Heart right ventricle (tissue), 16 donors: ENCODE data around the gene KLHDC8B. TPM values are rescaled to one million over a fixed set of nuclear protein-coding genes. Genes with fewer than 3 reads are reported as not detected.

Experiments used
- ATAC-seq, 8 donors: fragments of 200-7000 bp; cut with Tn5 transposase; one replicate each; pipeline ENCODE4 v1.9.1; 2020; ENCODE audit warnings: mild to moderate bottlenecking in 8 of 8, moderate library complexity in 8 of 8, moderate number of reproducible peaks in 1 of 8
- DNase-seq, 2 donors: peaks; one replicate each; pipeline ENCODE4 v3.0.0-alpha.2; 2020
- H3K27ac ChIP-seq, 10 donors: fragments of 200-600 bp; sonication (generic) in 2 of 10; one replicate each; pipeline versions ENCODE4 v1.5.0 to v1.8.0; 2020 to 2022; ENCODE audit warnings: mild to moderate bottlenecking in 3 of 10
- H3K27me3 ChIP-seq, 7 donors: fragments of 200-600 bp; one replicate each; pipeline ENCODE4 v1.8.0; 2021 to 2022; ENCODE audit warnings: mild to moderate bottlenecking in 2 of 7
- H3K36me3 ChIP-seq, 9 donors: fragments of 200-600 bp; sonication (generic) in 1 of 9; one replicate each; pipeline versions ENCODE4 v1.5.0 to v1.8.0; 2020 to 2022; ENCODE audit warnings: mild to moderate bottlenecking in 2 of 9
- H3K4me1 ChIP-seq, 9 donors: fragments of 200-600 bp; sonication (generic) in 1 of 9; one replicate each; pipeline versions ENCODE4 v1.5.0 to v1.8.0; 2020 to 2022; ENCODE audit warnings: mild to moderate bottlenecking in 4 of 9
- H3K4me3 ChIP-seq, 10 donors: fragments of 200-600 bp; sonication (generic) in 2 of 10; one replicate each; pipeline versions ENCODE4 v1.5.0 to v1.8.0; 2020 to 2022; ENCODE audit warnings: mild to moderate bottlenecking in 7 of 10, moderate library complexity in 2 of 10
- H3K9me3 ChIP-seq, 11 donors: fragments of 200-600 bp in 10 of 11; sonication (generic) in 2 of 11; one replicate each; pipeline versions ENCODE4 v1.5.0 to v1.8.0; 2013 to 2022; ENCODE audit warnings: mild to moderate bottlenecking in 2 of 11, control low read depth in 1 of 11, moderate library complexity in 1 of 11
- CTCF ChIP-seq, 9 donors: fragments of 200-600 bp; sonication (generic) in 2 of 9; IDR thresholded peaks; one replicate each; pipeline versions ENCODE4 v1.5.0 to v1.8.0; 2021 to 2022; ENCODE audit warnings: antibody characterized with exemption in 9 of 9, mild to moderate bottlenecking in 5 of 9, moderate library complexity in 1 of 9
- WGBS, 2 donors: extraction: QIAGEN DNeasy Blood & Tissue Kit; methylation state at CpG; one replicate each; pipeline ENCODE4 v1.1.7; 2013; ENCODE audit warnings: inconsistent platforms in 1 of 2; 5-methylcytosine and 5-hydroxymethylcytosine counted together
- intact Hi-C, 10 donors: fragments of 100-400 bp; cut with DNase I; formaldehyde crosslinking; loops; one replicate each; pipeline versions ENCODE4 v1.11.1 to v1.14.2; 2022
- polyA plus RNA-seq, 2 donors: library from polyadenylated mRNA; stranded (reverse); fragments of 200-250 nt; gene quantifications; one replicate each; pipeline ENCODE4 v1.2.3, GENCODE V29; 2013
- total RNA-seq, 10 donors: library from RNA; stranded (reverse); fragmentation: NEBNext Ultra II Directional in 3 of 10; extraction: Animal tissue kit (Norgen Biotek cat#: 25700) in 3 of 10; gene quantifications; one replicate each; pipeline versions ENCODE4 v1.2.1 to v1.2.4, GENCODE V29; 2021 to 2023
- donor health status: Arrhythmogenic right ventricular cardiomyopathy.
- donor health status: ischemic (EF 13 %, LVEDD 7.1; RV severe dilation, severe dysfunction).
- donor health status: healthy with polysubstance abuse.
- donor health status: DM: no; HTN: yes; CAD: no.
- donor health status: DM: no; HTN: no; CAD: no.
- donor health status: ischemic (EF 25% LVEDD 6.9; RV normal size, moderate dysfunction).
- donor health status: ischemic (EF 25% LVEDD 5.7; RV mildly dilated, moderate dysfunction).
- donor health status: healthy.
- donor health status: DM: yes; HTN: yes; CAD: no.
- donor health status: Ischemic cardiomyopathy.
- donor health status: ischemic (EF 35%, LVEDD 5.7; RV mildly dilated, moderate dysfunction).
- donor health status: nonischemic (EF 11% LVEDD 7.7; RV severe dilation, severe dysfunction).
- donor health status: DM: yes; HTN: yes; CAD: no.
- donor health status: PGD.
- donor health status: ischemic (EF 29% LVEDD 5.4; RV normal size, mild dysfunction).
- donor health status: nonischemic (EF 23%, LVEDD 6.1; RV moderate dilation, normal function).

KLHDC8B gene
- total and polyA plus RNA-seq, 12 donors, result 56.2 to 190 (median 117) TPM

DNA sequence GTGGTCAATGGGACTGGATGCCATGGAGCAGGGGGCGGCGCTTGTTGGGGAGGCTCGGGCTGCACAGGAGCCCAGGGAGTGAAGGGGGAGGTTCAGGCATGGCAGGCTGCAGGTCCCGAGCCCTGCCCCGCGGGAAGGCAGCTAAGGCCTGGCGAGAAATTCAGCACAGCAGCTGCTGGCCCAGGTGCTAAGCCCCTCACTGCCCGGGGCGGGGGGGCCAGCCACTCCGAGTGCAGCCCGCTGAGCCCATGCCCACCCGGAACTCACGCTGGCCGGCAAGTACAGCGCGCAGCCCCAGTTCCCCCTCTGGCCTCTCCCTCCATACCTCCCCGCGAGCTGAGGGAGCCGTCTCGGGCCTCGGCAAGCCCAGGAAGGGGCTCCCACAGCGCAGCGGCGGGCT is 11.3 kb downstream of the KLHDC8B start:
- WGBS, 2 donors, result 94 to 96% methylated on average over 24 of the region's 24 CpGs
- Histone ChIP-seq H3K27ac (no peak overlapping the region), H3K4me3 (no peak overlapping the region), H3K27me3 (no peaks in the 10 kb centered on the region), H3K4me1 (peaks cover 2 to 19% (median 13%) of the 10 kb centered on the region in 9 donors), H3K9me3 (no peaks in the 10 kb centered on the region), H3K36me3 (peaks cover 0 to 13% (median 0%) of the 10 kb centered on the region in 9 donors)
- no peak for DNase-seq
- TF ChIP-seq CTCF (IDR thresholded peaks at IDR 0.05), result no peak
- ATAC-seq, result no peak
- intact Hi-C loops, result no loop called here

GRCh38 chr3:49183873-49184272 is 12.5 kb downstream of the KLHDC8B start:
- no peaks in the 10 kb centered on the region for H3K27me3 ChIP-seq
- ATAC-seq, result no peak
- no peak overlapping the region for H3K27ac ChIP-seq
- DNase-seq, result no peak
- no peak overlapping the region for H3K4me3 ChIP-seq
- no peak for TF ChIP-seq CTCF (IDR thresholded peaks at IDR 0.05)
- H3K36me3 ChIP-seq, result peaks cover 0 to 2% (median 0%) of the 10 kb centered on the region in 9 donors
- intact Hi-C loops, result no loop called here
- H3K9me3 ChIP-seq, result no peaks in the 10 kb centered on the region
- WGBS, 2 donors, result 32 to 60% methylated on average over 1 of the region's 1 CpG
- H3K4me1 ChIP-seq, result peaks cover 0 to 7% (median 2%) of the 10 kb centered on the region in 9 donors

GRCh38 chr3:49191741-49192140 is 20.3 kb downstream of the KLHDC8B start:
- H3K4me1 ChIP-seq, result peaks cover 0 to 16% (median 5%) of the 10 kb centered on the region in 9 donors
- intact Hi-C loops, result no loop called here
- no peak for TF ChIP-seq CTCF (IDR thresholded peaks at IDR 0.05)
- ATAC-seq (peak in 4 of 8 donors; percentile 29 to 56 (median 35)), DNase-seq (no peak)
- peak overlapping the region in 2 of 10 donors; percentile 1 to 3 for H3K27ac ChIP-seq
- H3K9me3 ChIP-seq, result no peaks in the 10 kb centered on the region
- no peak overlapping the region for H3K4me3 ChIP-seq
- no peaks in the 10 kb centered on the region for H3K27me3 ChIP-seq
- H3K36me3 ChIP-seq, result no peaks in the 10 kb centered on the region
- 63 to 74% methylated on average over 1 of the region's 1 CpG for WGBS, 2 donors

GRCh38 chr3:49198161-49198560 is 26.8 kb downstream of the KLHDC8B start:
- ATAC-seq (no peak), DNase-seq (no peak)
- TF ChIP-seq CTCF (IDR thresholded peaks at IDR 0.05), result no peak
- no peaks in the 10 kb centered on the region for H3K27me3 ChIP-seq
- no peaks in the 10 kb centered on the region for H3K36me3 ChIP-seq
- 75 to 83% methylated on average over 3 of the region's 3 CpGs for WGBS, 2 donors
- H3K9me3 ChIP-seq, result no peaks in the 10 kb centered on the region
- intact Hi-C loops, result loop anchor here in 1 of 10 donors (2.0 kb wide), 1 partner anchor 19 kb away; no protein-coding TSS in a partner anchor
- peaks cover 0 to 16% (median 6%) of the 10 kb centered on the region in 9 donors for H3K4me1 ChIP-seq
- peak overlapping the region in 6 of 10 donors; percentile 59 to 91 (median 83) for H3K27ac ChIP-seq
- H3K4me3 ChIP-seq, result no peak overlapping the region
